ENCODE measurements around the gene ATP5IF1. TPM values are rescaled to one million over a fixed set of nuclear protein-coding genes. Genes with fewer than 3 reads are reported as not detected.

The ATP5IF1 gene
- total and polyA plus RNA-seq, 9 of the 15 experiments (the other 6 are each of a cell fraction or from before 2014, with no cell fraction given): 292 to 1,422 (median 388) TPM

DNA sequence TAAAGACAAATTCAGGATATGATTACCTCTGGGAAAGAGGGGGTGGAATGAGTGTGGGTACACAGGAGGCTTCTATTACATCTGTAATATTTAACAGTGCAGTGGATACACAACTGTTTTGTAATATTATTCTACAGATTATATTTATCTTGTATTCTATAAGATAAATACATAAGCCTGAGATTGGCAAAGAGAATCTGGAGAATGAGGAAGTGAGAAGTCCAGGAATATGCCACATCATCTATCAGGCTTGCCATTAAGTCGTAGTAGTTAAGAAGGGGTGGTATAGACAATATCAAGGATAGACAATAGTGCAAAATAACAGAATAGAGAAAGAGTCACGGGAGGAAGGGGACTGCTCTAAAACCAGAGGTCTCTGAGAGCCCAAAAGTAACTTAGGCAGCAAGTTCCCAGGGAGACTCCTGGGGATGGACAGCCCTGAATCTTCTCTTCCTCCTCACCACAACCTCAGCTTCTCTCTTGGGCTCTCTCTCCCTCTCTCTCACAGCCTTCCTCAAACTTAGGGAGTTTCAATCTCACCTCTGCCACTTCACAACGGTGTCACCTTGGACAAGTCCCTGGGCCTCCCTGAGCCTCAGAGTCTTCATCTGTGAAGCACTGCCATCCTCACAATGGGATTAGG lies 45.5 kb upstream of the ATP5IF1 start (continued):
- no peak for TF ChIP-seq ZBTB1 (CRISPR knock-in tag; IDR thresholded peaks at IDR 0.05; ENCODE audit: borderline replicate concordance, low read depth)
- TF ChIP-seq NFATC3 (IDR thresholded peaks at IDR 0.05): no peak
- peak; percentile 35; the same call in 1 of the 2 replicates for TF ChIP-seq CBFA2T3 (IDR thresholded peaks at IDR 0.05)
- peak; percentile 29; the same call in 1 of the 2 replicates for TF ChIP-seq ELF1 (tag; IDR thresholded peaks at IDR 0.05)
- TF ChIP-seq HNRNPK (IDR thresholded peaks at IDR 0.05; ENCODE audit: low read depth, low read length, poor library complexity, severe bottlenecking): no peak
- peak; percentile 43 for TF ChIP-seq MAFK (IDR thresholded peaks at IDR 0.05; ENCODE audit: low read length)
- no peak for TF ChIP-seq PPARD (CRISPR knock-in tag; IDR thresholded peaks at IDR 0.05)
- TF ChIP-seq SPI1 (IDR thresholded peaks at IDR 0.05; ENCODE audit: borderline replicate concordance, low read depth, low read length): peak; percentile 87
- TF ChIP-seq MCM7 (IDR thresholded peaks at IDR 0.05): no peak

DNA sequence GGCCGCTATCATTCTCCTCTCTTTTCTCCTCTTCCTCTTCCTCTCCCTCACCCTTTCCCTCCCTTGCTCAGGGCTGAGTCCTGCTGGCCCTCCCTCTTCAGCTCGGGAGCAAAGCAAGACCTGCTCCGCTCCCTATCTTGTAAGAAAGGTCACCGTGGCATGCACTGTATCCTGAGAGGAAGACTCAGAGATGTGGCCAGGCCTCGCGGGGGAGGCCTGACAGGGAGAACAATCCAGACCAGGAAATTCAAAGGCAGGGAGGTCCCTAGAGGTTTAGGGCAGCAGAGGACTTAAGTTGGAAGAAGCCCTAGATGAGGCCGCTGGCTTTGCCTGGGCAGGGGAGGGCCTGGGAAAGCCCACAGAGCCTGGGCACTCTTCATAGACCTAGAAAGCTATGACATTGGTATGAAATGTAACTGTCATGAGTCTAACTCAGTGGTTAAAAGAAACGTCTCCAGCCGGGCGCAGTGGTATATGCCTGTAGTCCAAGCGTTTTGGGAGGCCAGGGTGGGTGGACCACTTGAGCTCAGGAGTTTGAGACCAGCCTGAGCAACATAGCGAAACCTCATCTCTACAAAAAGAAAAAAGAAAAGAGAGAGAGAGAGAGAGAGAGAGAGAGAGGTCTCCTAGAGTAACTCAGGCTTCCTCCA lies 44.8 kb upstream of the ATP5IF1 start:
- H3K9me1 ChIP-seq (ENCODE audit: control insufficient read depth, insufficient read depth, low read length): no peaks in the 10 kb centered on the region
- DNase-seq (ENCODE audit: extremely low read depth in 1 of 4, low spot score in 3 of 4) (peak in 2 of 4 experiments; percentile 34 to 44), FAIRE-seq (no peak), ATAC-seq (peak; percentile 69)
- H4K20me1 ChIP-seq (replicated peaks; ENCODE audit: control insufficient read depth, insufficient read depth, low read length): no peaks in the 10 kb centered on the region
- POLR2A ChIA-PET: interaction anchor here (1.0 to 1.9 kb wide), 3 partner anchors 11 to 458 kb away, joined by 3 to 4 read pairs (median 4); partner anchors contain the start of gene RNU11
- in situ Hi-C loops (cut with MboI) (loop anchor here (10.0 kb wide), 1 partner anchor 326 kb away; no protein-coding TSS in a partner anchor), intact Hi-C loops (cut with micrococcal nuclease) (no loop called here)
- H3K79me2 ChIP-seq (ENCODE audit: control insufficient read depth, insufficient read depth, low read length): no peaks in the 10 kb centered on the region
- peak overlapping the region; percentile 78 for H2AFZ ChIP-seq (ENCODE audit: low read depth, low read length)
- H3K36me3 ChIP-seq (ENCODE audit: control insufficient read depth, insufficient read depth, low read length): no peaks in the 10 kb centered on the region
- H3K4me2 ChIP-seq (ENCODE audit: insufficient read depth, low read length): peak overlapping the region; percentile 27
- CTCF ChIA-PET (ENCODE audit: low intra/inter-chr PET ratio): no interaction called here
- WGBS (ENCODE audit: insufficient coverage, low coverage, missing lambda C conversion rate): 33% methylated on average over 12 of the region's 12 CpGs
- H3K4me3 ChIP-seq: no peak overlapping the region
- H3K9me3 ChIP-seq (replicated peaks; ENCODE audit: control insufficient read depth, insufficient read depth, low read depth, low read length): no peaks in the 10 kb centered on the region
- no peak overlapping the region; the same call in 2 of the 3 replicates for H3K27ac ChIP-seq (ENCODE audit: extremely low read depth, low read depth, low read length)
- peaks cover 13 to 14% of the 10 kb centered on the region in 2 experiments for H3K4me1 ChIP-seq (replicated peaks in 1 of 2; ENCODE audit: control insufficient read depth in 2 of 2, insufficient read depth in 2 of 2, low read length in 2 of 2)
- H3K27me3 ChIP-seq (ENCODE audit: control insufficient read depth in 2 of 2, insufficient read depth in 2 of 2, low read length in 2 of 2): no peaks in the 10 kb centered on the region
- BruUV-seq (replicated peaks): no TSS peak
- peak overlapping the region in 1 of 2 experiments; percentile 74; a peak in 2 of 4 replicates for H3K9ac ChIP-seq (ENCODE audit: insufficient read depth in 1 of 2, low read depth in 2 of 2, low read length in 2 of 2)
- TF ChIP-seq BDP1 (IDR thresholded peaks at IDR 0.05; ENCODE audit: insufficient read depth, insufficient read length): no peak
- peak; percentile 81; the same call in 1 of the 2 replicates for TF ChIP-seq HDGF (IDR thresholded peaks at IDR 0.05)
- TF ChIP-seq RUNX1 (IDR thresholded peaks at IDR 0.05; ENCODE audit: low read depth): no peak
- no peak for TF ChIP-seq POLR2A (conservative IDR thresholded peaks at IDR 0.05)
- TF ChIP-seq, protein P1, sequence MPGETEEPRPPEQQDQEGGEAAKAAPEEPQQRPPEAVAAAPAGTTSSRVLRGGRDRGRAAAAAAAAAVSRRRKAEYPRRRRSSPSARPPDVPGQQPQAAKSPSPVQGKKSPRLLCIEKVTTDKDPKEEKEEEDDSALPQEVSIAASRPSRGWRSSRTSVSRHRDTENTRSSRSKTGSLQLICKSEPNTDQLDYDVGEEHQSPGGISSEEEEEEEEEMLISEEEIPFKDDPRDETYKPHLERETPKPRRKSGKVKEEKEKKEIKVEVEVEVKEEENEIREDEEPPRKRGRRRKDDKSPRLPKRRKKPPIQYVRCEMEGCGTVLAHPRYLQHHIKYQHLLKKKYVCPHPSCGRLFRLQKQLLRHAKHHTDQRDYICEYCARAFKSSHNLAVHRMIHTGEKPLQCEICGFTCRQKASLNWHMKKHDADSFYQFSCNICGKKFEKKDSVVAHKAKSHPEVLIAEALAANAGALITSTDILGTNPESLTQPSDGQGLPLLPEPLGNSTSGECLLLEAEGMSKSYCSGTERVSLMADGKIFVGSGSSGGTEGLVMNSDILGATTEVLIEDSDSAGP (CRISPR knock-in tag; IDR thresholded peaks at IDR 0.05): no peak
- TF ChIP-seq, protein P2, sequence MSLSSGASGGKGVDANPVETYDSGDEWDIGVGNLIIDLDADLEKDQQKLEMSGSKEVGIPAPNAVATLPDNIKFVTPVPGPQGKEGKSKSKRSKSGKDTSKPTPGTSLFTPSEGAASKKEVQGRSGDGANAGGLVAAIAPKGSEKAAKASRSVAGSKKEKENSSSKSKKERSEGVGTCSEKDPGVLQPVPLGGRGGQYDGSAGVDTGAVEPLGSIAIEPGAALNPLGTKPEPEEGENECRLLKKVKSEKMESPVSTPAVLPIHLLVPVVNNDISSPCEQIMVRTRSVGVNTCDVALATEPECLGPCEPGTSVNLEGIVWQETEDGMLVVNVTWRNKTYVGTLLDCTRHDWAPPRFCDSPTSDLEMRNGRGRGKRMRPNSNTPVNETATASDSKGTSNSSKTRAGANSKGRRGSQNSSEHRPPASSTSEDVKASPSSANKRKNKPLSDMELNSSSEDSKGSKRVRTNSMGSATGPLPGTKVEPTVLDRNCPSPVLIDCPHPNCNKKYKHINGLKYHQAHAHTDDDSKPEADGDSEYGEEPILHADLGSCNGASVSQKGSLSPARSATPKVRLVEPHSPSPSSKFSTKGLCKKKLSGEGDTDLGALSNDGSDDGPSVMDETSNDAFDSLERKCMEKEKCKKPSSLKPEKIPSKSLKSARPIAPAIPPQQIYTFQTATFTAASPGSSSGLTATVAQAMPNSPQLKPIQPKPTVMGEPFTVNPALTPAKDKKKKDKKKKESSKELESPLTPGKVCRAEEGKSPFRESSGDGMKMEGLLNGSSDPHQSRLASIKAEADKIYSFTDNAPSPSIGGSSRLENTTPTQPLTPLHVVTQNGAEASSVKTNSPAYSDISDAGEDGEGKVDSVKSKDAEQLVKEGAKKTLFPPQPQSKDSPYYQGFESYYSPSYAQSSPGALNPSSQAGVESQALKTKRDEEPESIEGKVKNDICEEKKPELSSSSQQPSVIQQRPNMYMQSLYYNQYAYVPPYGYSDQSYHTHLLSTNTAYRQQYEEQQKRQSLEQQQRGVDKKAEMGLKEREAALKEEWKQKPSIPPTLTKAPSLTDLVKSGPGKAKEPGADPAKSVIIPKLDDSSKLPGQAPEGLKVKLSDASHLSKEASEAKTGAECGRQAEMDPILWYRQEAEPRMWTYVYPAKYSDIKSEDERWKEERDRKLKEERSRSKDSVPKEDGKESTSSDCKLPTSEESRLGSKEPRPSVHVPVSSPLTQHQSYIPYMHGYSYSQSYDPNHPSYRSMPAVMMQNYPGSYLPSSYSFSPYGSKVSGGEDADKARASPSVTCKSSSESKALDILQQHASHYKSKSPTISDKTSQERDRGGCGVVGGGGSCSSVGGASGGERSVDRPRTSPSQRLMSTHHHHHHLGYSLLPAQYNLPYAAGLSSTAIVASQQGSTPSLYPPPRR (CRISPR knock-in tag; IDR thresholded peaks at IDR 0.05; ENCODE audit: borderline replicate concordance): no peak
- TF ChIP-seq EGR1 (conservative IDR thresholded peaks at IDR 0.05): 0 out of 2 replicates have a peak, but pooled peaks have one; percentile 12

Measured in K562 (cell line).